SH-SY5Y (cell line): ENCODE results near the gene DOCK3.

Experiments
- GATA2 ChIP-seq: IDR thresholded peaks from 2 replicates; pipeline ENCODE4 v1.6.1; 2011; ENCODE audit warnings: mild to moderate bottlenecking, low read depth, low read length
- GATA3 ChIP-seq: IDR thresholded peaks from 2 replicates; pipeline ENCODE4 v1.6.1; 2011; ENCODE audit warnings: low read depth, mild to moderate bottlenecking, low read length, moderate library complexity

The DOCK3 gene

GRCh38 chr3:51198477-51198876 lies 523.8 kb downstream of the DOCK3 start:
- TF ChIP-seq GATA2 = no peak
- TF ChIP-seq GATA3 = no peak

DNA sequence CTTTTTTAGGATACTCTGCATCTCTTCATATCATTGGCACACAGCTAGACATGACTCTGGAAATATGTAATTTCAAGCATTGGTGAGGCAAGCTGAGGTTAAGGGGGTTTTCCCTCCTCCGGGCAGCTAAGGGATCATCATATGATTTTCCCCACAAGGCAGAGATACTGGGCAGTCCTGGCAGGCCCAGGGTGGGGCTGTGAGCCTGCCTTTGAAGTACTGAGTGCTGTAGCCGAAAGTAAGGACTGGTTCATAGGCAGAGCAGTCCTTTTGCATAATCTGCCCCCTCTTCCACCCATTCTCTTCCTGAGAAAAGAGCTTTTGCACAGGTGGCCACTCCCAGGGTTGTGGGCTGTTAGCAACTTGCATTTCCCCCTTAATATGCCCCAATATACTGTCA lies 541.6 kb downstream of the DOCK3 start:
- TF ChIP-seq GATA2 (no peak), GATA3 (no peak)

- TF ChIP-seq GATA3 (no peak), GATA2 (no peak)
Measured at GRCh38 chr3:51221959-51222358, 547.2 kb downstream of the DOCK3 start.

GRCh38 chr3:51224283-51224682 lies 549.6 kb downstream of the DOCK3 start:
- no peak for TF ChIP-seq GATA3
- no peak for TF ChIP-seq GATA2

GRCh38 chr3:51224843-51225242 lies 550.1 kb downstream of the DOCK3 start:
- TF ChIP-seq GATA2 (no peak), GATA3 (no peak)

GRCh38 chr3:51242939-51243338 lies 568.2 kb downstream of the DOCK3 start:
- TF ChIP-seq GATA3 (no peak), GATA2 (no peak)

DNA sequence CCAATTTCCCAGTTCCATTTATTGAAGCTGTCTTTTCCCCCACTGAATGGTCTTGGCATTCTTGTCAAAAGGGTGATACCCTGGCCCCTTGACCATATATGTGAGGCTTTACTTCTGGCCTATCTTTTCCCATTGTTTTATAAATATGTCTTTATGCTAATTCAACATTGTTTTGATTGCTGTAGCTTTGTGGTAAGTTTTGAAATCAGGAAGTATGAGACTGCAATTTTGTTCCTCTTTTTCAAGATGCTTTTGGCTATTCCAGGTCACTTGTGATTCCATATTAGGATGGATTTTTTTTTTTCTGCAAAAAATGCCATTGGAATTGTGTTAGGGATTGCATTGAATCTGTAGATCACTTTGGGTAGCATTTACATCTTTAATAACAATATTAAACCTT lies 569.2 kb downstream of the DOCK3 start:
- TF ChIP-seq GATA3 (no peak), GATA2 (no peak)

GRCh38 chr3:51245867-51246266 lies 571.1 kb downstream of the DOCK3 start:
- TF ChIP-seq GATA3 (no peak), GATA2 (no peak)

- TF ChIP-seq GATA3 = no peak
Measured at GRCh38 chr3:51257870-51258269, 583.1 kb downstream of the DOCK3 start.

GRCh38 chr3:51268132-51268531 lies 593.4 kb downstream of the DOCK3 start:
- TF ChIP-seq GATA3 (no peak), GATA2 (no peak)

GRCh38 chr3:51269466-51269865 lies 594.7 kb downstream of the DOCK3 start:
- no peak for TF ChIP-seq GATA2
- no peak for TF ChIP-seq GATA3

DNA sequence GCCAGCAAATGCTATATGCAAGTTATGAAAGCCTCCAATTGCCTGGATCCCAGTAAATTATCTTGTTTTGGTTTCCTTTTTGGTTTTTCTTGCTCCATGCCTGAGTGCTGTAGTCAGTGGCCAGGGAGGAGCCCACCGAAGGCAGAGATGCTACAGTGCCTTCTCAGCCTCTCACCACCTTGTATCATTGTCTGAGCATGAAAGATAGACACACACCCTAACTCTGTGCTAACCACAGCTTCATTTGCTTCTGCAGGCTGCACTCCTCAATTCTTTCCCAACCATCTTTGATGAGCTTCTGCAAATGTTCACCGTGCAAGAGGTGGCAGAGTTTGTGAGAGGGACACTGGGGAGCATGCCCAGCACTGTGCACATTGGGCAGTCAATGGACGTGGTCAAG lies 595.8 kb downstream of the DOCK3 start:
- TF ChIP-seq GATA3 (no peak), GATA2 (no peak)

DNA sequence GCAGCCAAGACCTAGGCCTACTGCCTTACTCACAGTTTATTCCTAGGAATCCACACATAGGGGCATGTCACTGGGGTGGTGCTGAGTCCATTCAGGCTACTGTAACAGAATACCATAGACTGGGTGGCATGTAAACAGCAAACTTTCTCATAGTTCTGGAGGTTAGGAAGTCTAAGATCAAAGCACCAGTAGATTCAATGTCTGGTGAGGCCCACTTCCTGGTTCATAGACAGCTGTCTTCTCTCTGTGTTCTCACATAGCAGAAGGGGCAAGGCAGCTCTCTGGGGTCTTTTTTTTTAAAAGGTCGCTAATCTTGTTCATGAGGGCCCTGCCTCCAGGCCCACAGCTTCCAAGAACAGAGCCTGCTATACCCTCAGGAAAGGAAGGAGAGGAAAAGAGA lies 596.4 kb downstream of the DOCK3 start:
- TF ChIP-seq GATA2 (no peak), GATA3 (no peak)

GRCh38 chr3:51274052-51274451 lies 599.3 kb downstream of the DOCK3 start:
- TF ChIP-seq GATA2 (no peak), GATA3 (no peak)

- TF ChIP-seq GATA2 (no peak), GATA3 (no peak)
Measured at GRCh38 chr3:51275111-51275805, 600.5 kb downstream of the DOCK3 start.

GRCh38 chr3:51276046-51276445 lies 601.3 kb downstream of the DOCK3 start:
- no peak for TF ChIP-seq GATA3
- no peak for TF ChIP-seq GATA2
